ENCODE data around the gene CHRNA3. TPM values are rescaled to one million over a fixed set of nuclear protein-coding genes. Genes with fewer than 3 reads are reported as not detected.

Gene CHRNA3
- total RNA-seq, 1 experiment from 2014 or later = not detected

DNA sequence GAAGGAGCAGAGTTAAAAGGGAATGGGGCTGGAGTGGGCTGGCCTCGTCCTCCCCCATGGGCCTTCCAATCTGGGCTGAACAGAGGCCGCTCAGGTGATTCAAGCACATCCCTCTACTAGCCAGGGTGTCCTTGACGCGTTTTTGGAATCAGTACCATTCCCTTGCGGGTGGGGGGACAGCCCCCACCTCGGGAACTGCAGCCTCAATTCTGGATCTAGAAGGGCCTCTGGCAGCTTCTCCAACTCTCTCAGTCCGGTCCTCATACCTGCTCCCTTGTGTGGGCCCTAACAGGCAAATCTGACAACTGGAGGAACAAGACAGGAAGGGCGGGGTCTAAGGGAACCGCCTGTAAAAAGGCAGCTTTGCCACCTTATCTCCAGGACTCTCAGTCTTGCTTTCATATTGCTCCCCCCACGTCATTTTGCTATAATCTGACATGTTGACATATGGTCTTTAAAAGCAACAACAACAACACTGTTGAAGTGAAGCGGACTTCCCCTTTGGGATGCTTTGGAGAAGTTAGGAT, 21.0 kb upstream of the CHRNA3 start:
- Histone ChIP-seq H3K27me3 (peaks cover 4% of the 10 kb centered on the region; the same call in 1 of the 2 replicates), H3K27ac (no peak overlapping the region), H3K4me3 (no peak overlapping the region), H3K9me3 (replicated peaks) (no peaks in the 10 kb centered on the region), H3K4me1 (no peaks in the 10 kb centered on the region), H3K36me3 (no peaks in the 10 kb centered on the region)
- DNase-seq = no peak

DNA sequence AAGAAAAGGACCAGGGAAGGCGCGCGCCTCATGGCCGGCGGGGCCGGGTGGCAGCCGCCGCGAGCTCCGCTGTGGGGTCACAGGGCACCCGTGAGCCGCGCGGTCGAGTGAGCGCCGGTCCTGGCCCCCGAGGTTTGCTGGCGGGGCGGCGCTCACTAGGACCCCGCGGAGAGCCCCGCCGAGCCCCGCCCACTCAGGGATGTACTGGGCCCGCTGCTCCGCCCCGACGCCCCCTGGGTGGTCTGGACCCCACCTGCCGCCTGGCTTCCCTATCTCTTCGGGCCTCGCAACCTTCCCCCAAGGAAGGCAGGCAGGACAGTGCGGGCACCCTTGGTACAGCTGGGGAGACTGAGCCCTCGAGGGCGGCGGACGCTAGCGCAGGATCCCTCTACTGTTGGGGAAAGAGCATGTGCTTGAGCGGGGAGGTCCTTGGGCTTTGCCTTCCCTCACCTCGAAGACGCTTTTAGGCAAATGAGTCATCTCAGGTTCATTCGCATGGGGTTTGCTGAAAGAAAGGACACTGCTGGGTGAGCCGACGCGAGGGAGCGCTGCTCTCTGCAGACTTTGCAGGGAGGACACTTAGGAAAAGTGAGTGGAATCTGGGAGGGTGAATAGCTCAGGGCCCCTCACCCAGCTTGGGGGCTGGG, 20.4 kb upstream of the CHRNA3 start, which contains the start of gene CHRNB4:
Gene CHRNB4 (minus strand): TSS at position 109 of the 647 bp plus-strand sequence. CDS start 77 bp downstream, at position 32.
- Histone ChIP-seq H3K4me1 (no peaks in the 10 kb centered on the region), H3K9me3 (replicated peaks) (no peaks in the 10 kb centered on the region), H3K4me3 (peak within 1 kb of the TSS; percentile 54), H3K27ac (no peak within 1 kb of the TSS), H3K27me3 (peaks cover 4% of the 10 kb centered on the region; the same call in 1 of the 2 replicates), H3K36me3 (no peaks in the 10 kb centered on the region)
- DNase-seq = peak; percentile 51 to 54

DNA sequence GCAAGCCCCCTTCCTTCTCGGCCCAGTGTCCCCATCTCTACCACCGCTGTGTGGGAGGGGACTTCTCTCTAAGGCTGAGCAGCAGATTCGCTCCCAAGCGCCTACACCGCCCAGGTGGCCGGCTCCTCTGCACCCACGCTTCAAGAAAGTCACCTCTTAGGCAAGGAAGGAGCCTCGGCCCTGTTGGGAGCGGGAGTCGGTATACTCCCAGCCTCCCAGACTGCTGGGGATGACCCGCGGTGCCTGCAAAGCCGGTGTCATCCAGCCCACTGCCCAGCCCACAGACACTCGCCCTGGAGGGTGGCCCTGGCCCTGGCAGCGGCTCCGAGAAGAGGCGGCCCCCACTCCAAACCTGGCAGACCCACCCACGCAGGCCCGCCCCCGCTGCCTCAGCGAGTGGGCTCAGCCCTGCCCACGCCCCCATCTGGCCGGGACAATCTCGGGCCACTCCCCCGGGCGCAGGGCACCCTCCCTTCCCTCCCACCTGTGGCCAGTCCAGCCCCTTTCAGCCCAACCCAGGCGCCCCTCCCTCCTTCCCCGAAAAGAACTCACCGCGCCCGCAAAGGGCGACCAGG, 19.8 kb upstream of the CHRNA3 start:
- no peaks in the 10 kb centered on the region for H3K36me3 ChIP-seq
- no peak for DNase-seq
- no peak overlapping the region for H3K27ac ChIP-seq
- no peaks in the 10 kb centered on the region for H3K9me3 ChIP-seq (replicated peaks)
- H3K27me3 ChIP-seq = peaks cover 4% of the 10 kb centered on the region; the same call in 1 of the 2 replicates
- H3K4me3 ChIP-seq = peak overlapping the region; percentile 54
- no peaks in the 10 kb centered on the region for H3K4me1 ChIP-seq

DNA sequence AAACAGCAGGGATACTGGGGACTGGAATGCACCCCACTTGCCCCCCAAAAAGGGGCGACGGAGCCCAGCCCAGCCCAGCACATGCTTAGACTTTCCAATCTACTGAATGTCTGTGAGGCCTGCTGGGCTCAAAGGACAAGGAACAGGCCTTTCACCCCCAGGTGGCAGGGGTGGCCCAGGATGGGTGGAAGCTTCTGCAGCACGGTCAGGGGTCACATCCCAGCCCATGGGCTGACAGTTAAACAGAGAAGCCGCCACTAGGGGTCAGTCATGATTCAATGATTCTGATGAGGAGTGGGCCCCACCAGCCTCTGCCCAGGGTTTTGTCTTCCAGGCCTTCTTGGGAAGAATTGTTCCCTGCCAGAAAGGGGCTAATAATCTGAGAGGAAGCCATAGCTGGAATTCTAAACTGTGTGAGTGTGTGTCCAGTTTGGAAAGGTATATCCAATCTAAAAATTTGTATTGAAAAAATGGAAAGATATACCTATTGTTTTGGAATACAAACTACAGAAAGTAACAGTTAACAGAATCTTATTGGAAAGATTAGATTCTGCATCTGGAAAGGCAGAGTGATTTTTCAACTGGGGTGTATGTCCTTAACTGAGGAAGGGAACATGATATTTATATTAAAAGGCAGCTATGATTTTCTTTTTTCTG, 18.0 kb upstream of the CHRNA3 start:
- no peaks in the 10 kb centered on the region for H3K4me1 ChIP-seq

DNA sequence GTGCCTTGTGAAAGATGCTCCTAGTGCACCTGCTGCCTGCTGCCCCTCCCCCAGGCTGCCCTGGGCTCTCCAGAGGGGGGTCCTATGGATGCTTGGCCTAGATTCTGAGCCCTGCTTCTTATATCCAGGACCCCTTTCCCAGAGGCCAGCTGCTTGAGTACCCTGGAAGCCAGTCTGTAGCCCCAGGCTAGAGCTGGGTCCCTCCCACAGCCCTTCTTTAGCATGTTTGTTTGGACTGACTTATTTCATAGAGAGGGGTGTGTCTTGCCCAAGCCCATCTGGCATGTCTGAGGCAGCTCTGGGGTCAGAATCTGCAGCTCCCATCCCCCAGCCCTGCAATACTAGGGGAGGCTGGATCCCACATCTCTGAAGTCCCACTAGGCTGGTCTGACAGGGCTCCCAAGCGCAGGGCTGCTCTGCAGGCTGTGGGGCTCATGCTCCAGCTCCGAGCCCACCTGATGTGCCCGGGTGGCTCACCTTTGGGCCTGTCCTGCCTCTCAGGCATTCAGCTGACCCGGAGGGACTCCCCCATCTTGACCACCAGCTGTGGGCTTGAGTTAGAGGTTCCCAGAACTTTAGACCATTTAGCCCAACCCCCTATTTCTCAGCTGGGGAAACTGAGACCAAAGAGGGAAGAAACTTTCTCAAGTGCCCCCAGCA, 17.1 kb upstream of the CHRNA3 start:
- DNase-seq = no peak
- H3K27ac ChIP-seq = no peak overlapping the region
- H3K36me3 ChIP-seq = no peaks in the 10 kb centered on the region
- no peaks in the 10 kb centered on the region; the same call in 1 of the 2 replicates for H3K9me3 ChIP-seq (replicated peaks)
- H3K4me1 ChIP-seq = no peaks in the 10 kb centered on the region
- no peak overlapping the region for H3K4me3 ChIP-seq
- H3K27me3 ChIP-seq = peaks cover 4% of the 10 kb centered on the region; the same call in 1 of the 2 replicates

More for the DNA sequence above, 18.0 kb upstream of the CHRNA3 start:
- Histone ChIP-seq H3K36me3 (no peaks in the 10 kb centered on the region), H3K27me3 (peaks cover 4% of the 10 kb centered on the region; the same call in 1 of the 2 replicates), H3K4me3 (no peak overlapping the region), H3K9me3 (replicated peaks) (no peaks in the 10 kb centered on the region), H3K27ac (no peak overlapping the region)
- peak; percentile 69 to 84 for DNase-seq

DNA sequence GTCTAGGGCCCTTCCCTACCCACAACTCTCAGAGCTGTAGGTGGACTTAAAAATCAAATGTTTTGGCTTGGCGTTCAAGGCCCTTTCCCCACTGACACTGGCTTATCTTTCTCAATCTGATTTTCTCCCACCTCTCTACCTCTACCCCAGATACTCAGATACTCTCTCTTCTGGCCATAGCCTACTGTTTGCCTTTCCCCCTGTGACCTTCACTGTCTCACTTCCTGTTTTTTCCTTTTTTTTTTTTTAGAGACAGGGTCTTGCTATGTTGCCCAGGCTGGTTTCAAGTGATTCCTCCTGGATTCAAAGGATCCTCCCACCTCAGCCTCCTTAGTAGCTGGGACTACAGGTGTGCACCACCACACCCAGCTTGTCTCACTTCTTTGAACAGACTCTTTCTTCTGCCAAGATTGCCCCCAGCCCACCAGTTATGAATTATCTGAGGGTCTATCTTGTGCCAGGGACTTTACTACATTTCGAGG, 15.6 kb upstream of the CHRNA3 start:
- Histone ChIP-seq H3K4me3 (no peak overlapping the region), H3K27me3 (peaks cover 4% of the 10 kb centered on the region; the same call in 1 of the 2 replicates), H3K36me3 (no peaks in the 10 kb centered on the region), H3K4me1 (no peaks in the 10 kb centered on the region), H3K27ac (no peak overlapping the region), H3K9me3 (replicated peaks) (no peaks in the 10 kb centered on the region; the same call in 1 of the 2 replicates)
- DNase-seq = no peak

DNA sequence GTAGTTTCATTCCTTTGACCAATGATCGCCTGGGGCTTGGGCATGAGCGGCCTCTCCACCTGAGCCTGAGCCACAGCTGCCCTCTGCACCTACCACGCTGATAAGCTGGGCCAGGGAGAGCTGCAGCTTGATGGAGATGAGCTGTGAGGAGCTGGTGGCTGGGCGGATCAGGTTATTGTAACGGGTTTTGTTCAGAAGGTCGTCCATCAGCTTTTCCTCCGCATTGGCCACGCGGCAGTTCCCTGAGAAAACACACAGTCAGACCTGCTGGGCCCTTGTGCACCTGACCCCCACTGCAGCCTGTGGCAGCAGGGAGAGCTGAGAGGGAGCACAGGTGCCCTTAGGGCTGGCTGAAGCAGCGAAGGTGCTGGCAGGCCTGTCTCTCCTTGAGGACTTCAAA, 14.6 kb upstream of the CHRNA3 start:
- H3K27me3 ChIP-seq = 0 out of 2 replicates have a peak, but pooled peaks cover 4% of the 10 kb centered on the region
- DNase-seq = no peak

DNA sequence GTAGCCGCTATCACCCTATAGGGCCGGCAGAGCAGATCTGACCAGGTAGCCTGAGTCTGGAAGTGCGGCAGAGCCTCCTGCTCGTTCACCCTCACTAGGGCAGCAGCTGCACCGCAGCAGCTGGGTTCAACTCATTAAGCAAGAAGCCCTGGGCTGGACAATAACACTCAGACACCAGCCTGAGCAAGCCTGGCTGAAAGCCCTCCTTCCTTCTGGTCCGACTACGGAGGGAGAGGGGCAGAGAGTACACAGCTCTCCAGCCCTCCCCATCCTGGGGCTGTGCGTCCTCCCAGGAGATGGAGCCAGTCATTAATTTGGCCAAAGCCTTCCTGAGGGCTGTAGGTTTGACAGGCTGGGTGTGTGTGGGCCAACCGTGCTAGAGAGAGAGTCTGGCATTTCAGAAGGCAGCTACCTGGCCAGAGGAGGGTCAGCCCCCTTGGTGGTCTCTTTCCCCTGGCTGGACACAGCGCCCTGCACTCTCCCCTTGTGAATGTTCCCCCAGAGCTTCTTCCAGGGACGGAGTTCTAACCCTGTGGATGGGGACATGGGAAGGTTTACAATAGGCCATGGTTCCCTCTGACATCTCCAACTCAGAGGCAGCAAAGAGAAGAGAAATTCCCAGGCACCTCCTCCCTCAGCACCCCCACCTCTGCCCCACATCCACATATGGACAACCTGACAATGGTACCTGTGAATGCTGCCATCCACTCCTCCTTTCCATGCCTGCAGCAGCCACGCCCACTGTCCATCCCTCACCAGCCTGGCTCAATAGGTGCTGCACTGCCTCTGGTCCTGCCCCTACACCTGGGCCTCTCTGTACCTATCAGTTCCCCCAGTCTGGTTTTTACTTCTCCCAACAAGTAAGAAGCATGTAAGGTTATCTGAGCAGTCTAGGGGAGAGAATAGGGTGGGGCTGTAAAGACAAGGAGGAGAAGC, 13.7 kb upstream of the CHRNA3 start:
- Histone ChIP-seq H3K27ac (no peak overlapping the region), H3K9me3 (replicated peaks) (no peaks in the 10 kb centered on the region; the same call in 1 of the 2 replicates), H3K4me3 (no peak overlapping the region), H3K36me3 (no peaks in the 10 kb centered on the region), H3K27me3 (no peaks in the 10 kb centered on the region), H3K4me1 (no peaks in the 10 kb centered on the region)
- DNase-seq = no peak

More for the DNA sequence above, 14.6 kb upstream of the CHRNA3 start:
- Histone ChIP-seq H3K4me3 (no peak overlapping the region), H3K27ac (no peak overlapping the region), H3K4me1 (no peaks in the 10 kb centered on the region), H3K36me3 (no peaks in the 10 kb centered on the region), H3K9me3 (replicated peaks) (no peaks in the 10 kb centered on the region; the same call in 1 of the 2 replicates)

DNA sequence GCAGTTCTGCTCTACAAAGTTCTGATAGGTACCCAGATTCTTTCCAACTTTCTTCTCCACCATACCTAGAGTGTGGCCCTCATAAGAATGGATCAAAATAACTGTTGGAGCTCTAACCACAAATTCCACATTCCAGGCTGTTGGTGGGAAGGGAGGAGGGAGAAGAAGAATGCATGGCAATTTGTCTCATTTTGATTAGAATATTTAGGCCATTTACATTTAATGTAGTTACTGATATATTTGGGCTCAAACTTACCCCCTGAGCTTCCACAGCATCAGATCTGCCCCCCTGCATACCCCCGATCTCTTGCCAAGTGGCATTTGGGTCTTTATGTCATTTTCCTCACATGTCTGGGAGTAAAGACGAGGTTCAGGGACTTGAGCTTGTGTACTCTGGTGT, 12.6 kb upstream of the CHRNA3 start:
- Histone ChIP-seq H3K27ac (no peak overlapping the region), H3K4me3 (no peak overlapping the region), H3K9me3 (replicated peaks) (no peaks in the 10 kb centered on the region; the same call in 1 of the 2 replicates), H3K36me3 (no peaks in the 10 kb centered on the region), H3K4me1 (no peaks in the 10 kb centered on the region), H3K27me3 (no peaks in the 10 kb centered on the region)
- no peak for DNase-seq

DNA sequence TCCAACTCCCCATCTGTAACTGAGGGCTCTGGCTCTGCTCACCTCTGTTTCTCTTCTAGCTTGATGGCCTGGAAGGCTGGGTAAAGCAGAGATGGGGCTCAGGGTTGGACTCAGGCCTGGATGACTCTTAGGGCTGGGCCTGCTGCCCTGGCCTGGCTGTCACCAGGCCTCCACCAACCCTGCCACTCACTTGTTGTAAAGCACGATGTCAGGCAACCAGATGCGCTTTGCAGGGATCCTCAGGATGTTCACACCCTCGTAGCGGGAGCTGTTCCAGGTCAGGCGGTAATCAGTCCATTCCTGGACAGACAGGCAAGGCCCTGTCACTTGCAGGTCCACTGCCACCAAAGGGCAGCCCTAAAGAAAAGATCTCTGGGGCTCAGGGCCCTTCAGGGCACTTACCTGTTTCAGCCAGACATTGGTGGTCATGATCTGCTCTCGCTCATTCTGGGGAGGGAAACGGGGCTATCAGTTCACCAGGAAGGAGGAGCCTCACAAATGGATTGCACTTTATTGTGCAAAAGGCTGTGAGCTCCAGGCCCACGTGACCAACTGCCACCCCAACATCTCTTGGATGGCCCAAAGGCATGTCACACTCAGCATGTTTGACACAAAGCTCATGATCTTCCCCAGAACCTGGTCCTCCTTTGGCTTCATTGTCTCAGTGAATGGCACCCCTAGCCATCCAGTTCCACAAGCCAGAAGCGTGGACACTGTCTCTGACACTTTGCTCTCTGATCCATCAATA, 10.3 kb upstream of the CHRNA3 start:
- Histone ChIP-seq H3K36me3 (no peaks in the 10 kb centered on the region), H3K27ac (no peak overlapping the region), H3K4me1 (no peaks in the 10 kb centered on the region), H3K9me3 (replicated peaks) (no peaks in the 10 kb centered on the region; the same call in 1 of the 2 replicates), H3K4me3 (no peak overlapping the region), H3K27me3 (peaks cover 7% of the 10 kb centered on the region)
- no peak for DNase-seq

DNA sequence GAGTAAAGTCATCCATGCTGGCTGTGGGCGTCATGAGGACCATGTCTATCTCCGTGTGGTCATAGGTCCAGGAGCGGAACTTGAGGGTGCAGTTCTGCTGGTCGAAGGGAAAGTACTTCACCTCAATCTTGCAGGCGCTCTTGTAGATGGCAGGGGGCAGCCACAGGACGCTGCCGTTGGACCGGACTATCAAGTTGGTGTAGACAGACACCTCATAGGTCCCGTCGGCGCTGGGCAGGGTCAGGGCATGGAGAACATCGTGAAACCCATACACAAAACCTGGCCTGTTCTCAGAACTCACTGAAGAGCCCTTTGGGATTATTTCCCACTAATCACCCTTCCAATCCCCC, 8.9 kb upstream of the CHRNA3 start:
- no peak for DNase-seq
- H3K4me1 ChIP-seq = no peaks in the 10 kb centered on the region
- H3K9me3 ChIP-seq (replicated peaks) = no peaks in the 10 kb centered on the region; the same call in 1 of the 2 replicates
- H3K27ac ChIP-seq = no peak overlapping the region
- H3K4me3 ChIP-seq = no peak overlapping the region
- H3K36me3 ChIP-seq = no peaks in the 10 kb centered on the region
- H3K27me3 ChIP-seq = peaks cover 12% of the 10 kb centered on the region

DNA sequence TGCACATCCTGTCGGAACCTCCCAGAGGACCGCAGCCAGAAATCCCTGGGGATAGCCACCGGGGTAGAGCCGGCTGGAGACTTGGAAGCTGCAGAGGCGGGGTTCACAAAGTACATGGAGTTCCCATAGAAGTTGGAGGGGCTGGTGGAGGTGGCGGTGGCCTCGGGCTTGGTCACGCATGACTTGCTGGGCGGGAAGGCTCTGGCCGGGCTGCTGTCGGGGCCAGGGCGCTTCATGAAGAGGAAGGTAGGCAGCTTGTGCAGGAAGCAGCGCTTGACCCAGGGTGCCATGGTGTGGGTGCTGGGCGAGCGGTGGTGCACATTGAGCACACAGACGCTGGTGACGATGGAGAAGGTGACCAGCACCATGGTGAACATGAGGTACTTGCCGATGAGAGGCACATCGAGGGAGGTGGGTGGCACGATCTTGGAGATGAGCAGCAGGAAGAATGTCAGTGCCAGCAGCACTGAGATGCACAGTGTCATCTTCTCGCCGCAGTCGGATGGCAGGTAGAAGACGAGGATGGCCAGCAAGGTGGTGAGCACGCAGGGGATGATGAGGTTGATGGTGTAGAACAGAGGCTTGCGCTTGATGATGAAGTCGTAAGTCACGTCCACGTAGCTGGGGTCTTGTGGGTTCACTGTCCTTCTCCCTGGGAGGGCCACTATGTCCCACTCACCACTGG, 8.4 kb upstream of the CHRNA3 start:
- Histone ChIP-seq H3K9me3 (replicated peaks) (no peaks in the 10 kb centered on the region; the same call in 1 of the 2 replicates), H3K4me1 (no peaks in the 10 kb centered on the region), H3K27me3 (peaks cover 12% of the 10 kb centered on the region), H3K36me3 (no peaks in the 10 kb centered on the region), H3K27ac (no peak overlapping the region), H3K4me3 (no peak overlapping the region)
- DNase-seq = no peak
